ENCODE measurements around the gene FRAT2. TPM values are rescaled to one million over a fixed set of nuclear protein-coding genes. Genes with fewer than 3 reads are reported as not detected.

The FRAT2 gene
- polyA plus RNA-seq, 1 donor = 12.0 TPM

DNA sequence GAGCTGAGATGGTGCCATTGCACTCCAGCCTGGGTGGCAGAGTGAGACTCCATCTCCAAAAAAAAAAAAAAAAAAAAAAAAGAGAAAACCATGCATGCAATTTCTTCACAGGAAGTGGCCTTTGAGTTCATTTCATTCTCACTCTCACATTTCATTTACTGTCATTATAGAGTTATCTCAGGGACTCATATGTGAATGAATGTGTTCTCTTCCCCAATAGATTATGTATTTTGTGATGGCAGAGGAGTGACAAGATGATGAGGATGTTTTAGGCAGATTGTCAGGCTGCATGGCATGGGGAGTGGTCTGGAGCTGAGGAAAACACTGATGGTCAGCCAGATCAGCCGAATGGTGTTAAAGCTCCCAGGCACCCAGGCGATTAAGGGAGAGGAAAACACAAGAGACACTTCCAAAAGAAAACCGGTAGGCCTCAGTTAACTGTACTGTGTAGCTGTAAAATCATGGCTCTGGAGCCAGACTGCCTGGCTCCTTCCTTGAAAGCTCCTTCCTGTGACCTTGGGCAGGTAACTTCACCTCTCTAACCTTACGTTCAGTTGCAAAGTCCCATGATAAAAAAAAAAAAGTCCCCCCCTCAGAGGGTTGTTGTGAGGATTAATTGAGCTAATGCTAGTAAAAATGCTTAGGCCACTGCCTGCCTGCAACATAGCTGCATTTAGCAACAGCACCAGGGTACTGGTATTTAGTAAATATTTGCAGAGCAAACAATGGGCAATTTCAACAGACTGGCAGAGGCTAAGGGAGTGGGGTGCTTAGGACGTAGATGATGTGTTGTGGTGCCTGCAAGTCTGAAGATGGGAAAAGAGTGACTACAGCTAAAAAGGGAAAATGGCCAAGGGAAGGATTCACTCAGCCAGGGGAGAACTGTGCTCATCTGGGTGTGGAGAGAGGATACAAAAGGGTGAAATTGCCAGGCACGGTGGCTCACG lies 6.9 kb downstream of the FRAT2 start:
- DNase-seq = no peak

DNA sequence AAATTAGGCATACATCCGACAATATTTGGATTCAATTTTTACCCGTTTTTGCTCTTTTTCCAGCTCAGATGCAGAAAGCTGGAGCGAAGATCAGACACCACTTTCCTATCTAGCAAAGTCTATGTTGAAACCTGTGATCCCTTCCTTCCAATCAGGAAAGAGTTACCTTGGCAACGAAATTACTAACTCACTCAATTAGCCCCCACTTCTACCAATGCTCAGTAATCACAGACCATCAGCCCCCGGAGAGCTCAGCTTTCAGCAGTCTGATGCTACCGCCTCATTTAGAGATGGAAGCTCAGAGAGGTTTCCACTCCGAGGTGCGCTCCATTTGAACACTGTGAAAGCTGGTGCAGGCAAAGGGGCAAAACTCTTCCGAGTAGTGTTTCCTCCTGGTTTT lies 8.8 kb downstream of the FRAT2 start:
- no peak for DNase-seq

DNA sequence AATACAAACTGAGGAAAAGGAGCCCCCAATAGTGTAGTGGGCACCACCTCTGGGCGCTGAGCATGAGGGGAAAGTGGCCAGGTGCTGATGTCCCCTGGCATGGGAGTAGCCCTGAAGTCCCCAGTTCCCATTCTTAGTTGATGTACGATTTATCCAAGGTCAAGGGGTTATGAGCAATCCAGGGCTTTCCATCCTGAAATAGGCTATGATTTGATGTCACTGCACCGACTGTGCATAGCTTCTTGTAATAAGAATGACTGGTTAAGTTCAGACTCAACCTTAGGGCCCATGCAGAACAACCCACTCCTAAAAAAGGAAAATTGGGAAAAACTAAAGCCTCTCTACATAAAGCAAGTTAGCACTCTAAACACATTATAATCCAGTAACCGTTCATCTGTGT lies 11.0 kb downstream of the FRAT2 start:
- no peak for DNase-seq

DNA sequence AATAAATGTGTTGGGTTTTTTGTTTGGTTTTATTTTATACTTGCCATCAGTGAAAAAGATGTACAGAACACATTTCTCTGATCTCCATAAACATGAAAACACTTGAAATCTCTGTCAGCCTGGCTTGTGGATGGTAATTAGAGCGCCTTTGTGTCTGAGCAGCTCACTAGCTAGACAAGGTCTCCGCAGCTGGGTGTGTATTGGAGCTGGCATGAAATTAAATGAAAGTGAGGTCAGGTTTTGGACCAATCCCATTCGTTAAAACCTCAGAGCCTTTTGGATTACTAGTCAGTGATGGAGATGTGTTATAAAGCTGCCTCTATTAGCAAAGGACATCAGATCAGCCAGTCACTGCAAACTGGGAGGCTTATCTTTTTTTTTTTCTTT lies 12.7 kb downstream of the FRAT2 start:
- DNase-seq = no peak

DNA sequence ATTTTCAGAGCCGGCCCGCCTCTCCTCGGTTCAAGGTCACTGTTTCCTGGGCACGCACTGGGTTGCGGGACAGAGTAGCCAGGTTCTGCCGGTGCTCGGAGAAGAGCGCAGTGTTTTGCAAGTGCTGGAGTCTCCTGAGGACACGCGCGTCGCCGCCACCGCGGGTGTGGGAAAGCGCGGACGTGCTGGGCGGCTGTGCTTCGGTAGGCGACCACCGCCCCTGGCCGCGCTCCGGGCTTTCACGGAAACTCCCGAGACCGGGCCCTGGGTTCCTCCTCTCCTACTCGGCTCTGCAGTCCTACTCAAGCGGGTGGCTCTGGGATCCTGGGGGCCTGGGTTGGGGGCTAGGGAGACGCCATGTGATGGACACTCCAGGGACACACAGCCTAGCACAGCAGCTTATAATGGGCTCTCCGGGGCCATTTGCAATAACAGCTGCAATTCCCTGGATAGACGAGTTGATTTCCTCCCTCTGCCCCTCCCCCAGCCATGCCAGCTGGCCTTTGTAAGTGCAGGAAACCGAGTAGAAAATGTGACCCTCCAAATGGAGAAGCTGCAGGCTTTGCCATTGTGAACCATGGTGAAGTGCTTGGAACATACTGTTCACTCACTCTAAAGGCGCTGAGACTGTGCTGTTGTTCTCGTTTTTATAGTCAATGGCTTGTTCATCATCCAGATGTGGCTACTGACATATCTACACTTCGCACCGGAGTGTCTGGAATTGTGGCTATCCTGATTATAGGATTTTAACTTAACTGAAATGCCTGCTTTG lies 13.3 kb downstream of the FRAT2 start:
- peak; percentile 55 for DNase-seq

DNA sequence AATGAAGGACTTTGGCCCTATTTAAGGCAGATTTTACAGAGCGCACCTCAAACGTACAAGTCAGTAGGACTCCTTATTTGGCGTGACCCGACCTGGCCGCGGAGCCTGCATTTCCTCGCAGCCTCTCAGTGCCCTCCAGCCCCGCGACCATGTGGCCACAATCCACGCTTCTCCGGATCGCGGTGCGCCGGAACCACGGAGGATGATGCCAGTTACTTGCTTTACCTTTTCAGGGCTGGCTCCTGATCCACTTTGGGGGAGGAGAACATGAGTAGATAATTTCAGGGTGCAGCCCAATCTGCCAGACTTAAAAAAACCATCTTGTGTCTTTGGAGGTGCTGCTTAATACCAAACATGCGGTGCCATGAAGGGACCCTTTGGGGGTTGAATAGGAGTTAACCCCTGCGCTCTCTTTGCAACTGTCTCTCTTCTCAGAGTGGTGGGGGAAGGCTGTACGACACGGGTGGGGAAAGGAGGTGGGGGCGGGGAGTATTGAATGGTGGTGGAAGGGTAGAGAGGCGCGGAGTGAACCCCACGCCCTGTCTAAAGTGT lies 14.0 kb downstream of the FRAT2 start:
- DNase-seq = no peak

DNA sequence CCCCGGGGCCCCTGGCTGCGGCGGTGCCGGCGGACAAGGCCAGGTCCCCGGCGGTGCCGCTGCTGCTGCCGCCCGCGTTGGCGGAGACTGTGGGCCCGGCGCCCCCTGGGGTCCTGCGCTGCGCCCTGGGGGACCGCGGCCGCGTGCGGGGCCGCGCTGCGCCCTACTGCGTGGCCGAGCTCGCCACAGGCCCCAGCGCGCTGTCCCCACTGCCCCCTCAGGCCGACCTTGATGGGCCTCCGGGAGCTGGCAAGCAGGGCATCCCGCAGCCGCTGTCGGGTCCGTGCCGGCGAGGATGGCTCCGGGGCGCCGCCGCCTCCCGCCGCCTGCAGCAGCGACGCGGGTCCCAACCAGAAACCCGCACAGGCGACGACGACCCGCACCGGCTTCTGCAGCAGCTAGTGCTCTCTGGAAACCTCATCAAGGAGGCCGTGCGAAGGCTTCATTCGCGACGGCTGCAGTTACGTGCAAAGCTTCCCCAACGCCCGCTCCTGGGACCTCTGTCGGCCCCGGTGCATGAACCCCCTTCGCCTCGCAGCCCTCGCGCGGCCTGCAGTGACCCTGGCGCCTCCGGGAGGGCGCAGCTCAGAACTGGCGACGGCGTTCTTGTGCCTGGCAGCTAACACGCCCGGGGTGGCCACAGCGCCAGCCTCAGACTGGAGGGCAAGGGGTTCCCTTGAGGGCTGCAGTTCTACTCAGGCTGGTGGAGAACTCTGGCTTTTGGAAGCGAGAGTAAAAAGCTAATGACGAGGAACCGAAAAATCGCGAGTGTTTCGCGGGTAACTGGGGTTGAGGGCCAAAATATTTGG lies 14.7 kb downstream of the FRAT2 start:
- peak; percentile 33 for DNase-seq

DNA sequence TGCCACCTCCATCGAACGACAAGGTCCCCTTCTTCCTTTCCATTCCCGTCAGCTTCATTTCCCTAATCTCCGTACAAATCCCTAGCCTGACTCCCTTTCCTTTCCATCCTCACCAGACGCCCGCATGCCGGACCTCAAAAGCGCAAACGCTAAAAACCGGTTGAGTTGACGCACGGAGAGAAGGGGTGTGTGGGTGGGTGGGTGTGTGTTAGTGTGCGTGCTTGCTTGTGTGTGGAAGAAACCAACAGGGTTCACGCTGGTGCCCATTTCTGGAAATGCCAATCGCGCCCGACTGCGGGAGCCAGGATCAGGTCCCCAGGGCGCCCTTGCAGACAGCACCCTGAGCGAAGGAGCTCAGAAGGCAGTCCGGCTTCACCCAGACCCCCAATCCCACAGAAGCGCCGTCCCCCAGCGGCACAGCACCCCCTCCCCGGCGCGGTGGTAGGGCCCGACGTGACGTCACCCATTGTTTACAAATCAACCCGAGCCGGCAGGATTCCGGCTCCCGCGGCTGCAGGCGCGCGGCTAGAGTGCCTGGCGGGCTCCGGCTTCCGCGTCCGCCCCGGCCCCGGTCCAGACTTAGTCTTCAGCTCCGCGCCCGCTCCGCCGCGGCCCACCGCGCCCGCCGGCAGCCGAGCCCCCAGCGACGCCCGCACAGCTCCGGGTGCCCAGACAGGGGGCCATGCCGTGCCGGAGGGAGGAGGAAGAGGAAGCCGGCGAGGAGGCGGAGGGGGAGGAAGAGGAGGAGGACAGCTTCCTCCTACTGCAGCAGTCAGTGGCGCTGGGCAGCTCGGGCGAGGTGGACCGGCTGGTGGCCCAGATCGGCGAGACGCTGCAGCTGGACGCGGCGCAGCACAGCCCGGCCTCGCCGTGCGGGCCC lies 15.5 kb downstream of the FRAT2 start, which contains the start of gene FRAT1:
TSS of gene FRAT1 (plus strand) at position 500 of the 880 bp plus-strand sequence. CDS start at position 683, 183 bp downstream.
- peak; percentile 87 for DNase-seq

DNA sequence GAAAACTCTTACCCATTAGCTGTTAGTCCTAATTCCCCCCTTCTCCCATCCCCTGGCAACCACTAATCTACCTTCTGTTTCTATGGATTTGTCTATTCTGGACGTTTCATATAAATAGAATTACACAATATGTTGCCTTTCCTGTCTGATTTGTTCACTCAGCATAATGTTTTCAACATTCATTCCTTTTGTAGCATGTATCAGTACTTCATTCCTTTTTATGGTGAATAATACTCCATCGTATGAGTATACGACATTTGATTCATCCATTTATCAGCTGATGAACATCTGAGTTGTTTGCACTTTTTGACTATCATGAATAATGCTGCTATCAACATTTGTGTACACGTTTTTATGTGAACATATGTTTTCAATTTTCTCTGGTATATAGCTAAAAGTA lies 19.9 kb downstream of the FRAT2 start:
- no peak for DNase-seq

DNA sequence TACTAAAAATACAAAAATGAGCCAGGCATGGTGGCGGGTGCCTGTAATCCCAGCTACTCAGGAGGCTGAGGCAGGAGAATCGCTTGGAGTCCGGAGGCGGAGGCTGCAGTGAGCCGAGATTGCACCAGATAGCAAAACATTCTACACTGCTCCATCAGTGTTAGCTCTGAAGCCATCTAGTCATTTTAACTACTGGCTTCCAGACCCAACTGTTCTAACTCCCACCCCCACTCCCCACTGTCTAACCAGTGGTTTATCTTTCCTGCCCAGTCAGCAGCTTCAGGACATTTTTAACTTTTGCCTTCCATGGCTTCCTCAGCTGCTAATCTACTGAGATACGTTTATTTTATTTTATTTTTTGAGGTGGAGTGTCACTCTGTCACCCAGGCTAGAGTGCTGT lies 21.6 kb downstream of the FRAT2 start:
- DNase-seq = no peak

DNA sequence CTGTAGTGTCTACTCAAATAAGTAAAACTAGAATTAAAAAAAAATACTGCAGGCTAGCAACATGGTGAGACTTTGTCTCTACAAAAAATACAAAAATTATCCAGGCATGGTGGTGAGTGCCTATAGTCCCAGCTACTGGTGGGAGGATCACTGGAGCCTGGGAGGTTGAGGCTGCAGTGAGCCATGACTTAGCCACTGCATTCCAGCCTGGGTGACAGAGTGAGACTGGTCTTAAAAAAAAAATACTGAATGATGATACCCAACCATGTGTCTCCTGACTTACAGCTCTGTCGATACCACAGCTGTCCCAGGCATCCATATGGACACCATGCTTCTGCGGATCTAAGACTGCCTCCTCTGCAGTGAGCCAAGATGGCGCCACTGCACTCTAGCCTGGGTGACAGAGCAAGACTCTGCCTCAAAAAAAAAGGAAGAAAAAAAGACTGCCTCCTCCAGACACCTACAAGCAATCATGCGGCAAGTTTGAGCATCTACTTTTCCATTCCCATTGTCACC lies 23.4 kb downstream of the FRAT2 start:
- no peak for DNase-seq

DNA sequence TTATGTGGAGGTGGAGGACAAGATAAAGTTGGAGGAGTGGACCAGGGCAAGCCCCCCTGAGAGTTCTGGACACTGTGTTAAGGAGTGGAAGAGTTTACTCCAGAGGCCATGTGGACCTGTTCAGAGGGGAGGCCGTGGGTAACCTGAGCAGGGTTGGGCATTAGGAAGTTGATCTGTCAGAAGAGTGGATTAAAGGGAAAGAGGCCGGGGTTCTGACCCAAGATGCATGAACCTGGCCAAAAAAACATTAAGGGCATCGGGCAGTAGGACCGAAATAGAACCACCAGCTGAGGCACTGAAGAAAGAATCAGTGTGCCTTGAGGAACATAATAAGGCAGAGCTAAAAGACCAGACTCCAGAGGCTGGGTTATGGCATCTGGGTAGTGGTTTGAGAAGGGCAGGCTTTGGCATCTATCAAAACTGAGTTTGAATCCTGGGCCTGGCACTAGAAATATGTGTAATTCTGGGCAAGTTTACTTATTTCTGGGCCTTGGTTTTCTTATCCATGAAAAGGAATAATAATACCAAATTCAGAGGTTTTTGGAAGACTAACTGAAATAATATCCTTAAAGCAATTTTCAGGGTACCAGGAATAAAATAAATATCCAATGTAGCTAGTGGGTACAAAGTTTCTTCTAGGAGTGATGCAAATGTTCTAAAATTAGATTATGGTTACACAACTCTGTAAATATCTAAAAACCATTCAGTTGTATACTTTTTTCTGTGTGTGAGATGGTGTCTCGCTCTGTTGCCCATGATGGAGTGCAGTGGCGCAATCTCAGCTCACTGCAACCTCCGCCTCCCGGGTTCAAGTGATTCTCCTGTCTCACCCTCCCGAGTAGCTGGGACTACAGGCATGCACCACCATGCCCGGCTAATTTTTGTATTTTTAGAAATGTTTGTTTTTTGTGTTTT lies 26.4 kb downstream of the FRAT2 start:
- no peak for DNase-seq

DNA sequence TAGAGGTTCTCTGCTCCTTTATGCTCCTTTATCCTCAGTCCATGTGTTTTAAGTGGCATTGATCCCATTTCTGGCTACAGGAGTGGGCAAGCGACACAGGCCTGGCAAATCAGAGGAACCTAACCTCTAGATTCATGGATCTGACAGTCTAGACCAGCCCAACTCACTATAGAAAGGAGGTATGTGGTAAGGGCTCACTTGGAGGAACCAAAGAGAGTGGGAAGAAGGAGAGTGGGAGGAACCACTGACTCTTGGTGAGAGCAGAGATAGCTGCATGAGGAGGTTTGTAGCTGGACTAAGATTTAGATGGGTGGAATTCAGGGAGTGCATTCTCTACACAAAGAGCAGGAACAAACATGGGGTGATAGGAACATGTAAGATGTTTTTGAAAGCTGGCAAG lies 27.1 kb downstream of the FRAT2 start:
- no peak for DNase-seq

DNA sequence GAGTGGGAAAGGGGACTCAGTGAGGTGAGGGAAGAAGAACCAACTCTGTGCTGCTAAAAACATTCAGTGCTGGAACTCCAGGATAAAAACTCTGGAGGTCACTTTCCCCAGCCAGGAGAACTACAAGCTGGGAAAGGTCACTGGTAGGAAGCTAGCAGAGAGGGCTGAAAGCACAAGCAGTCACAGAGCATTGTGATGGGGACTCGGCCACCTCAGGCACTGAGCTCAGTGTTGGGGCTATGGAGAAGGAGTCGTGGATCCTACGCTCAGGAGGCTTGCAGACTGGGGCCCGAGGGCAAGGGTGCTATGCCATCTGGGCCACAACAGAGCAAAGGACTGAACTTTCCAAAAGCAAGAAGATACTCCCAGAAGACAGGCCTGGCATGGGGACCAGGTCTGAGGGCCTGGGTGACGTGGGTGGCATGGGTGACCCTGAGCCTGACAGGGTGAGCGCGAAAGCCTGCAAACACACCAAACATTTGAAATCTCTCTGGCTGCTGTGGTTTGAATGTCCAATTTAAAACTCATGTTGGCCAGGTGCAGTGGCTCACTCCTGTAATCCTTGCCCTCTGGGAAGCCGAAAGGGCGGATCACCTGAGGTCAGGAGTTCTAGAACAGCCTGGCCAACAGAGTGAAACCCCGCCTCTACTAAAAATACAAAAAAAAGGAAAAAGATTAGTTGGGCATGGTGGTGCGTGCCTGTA lies 32.3 kb downstream of the FRAT2 start:
- no peak for DNase-seq

DNA sequence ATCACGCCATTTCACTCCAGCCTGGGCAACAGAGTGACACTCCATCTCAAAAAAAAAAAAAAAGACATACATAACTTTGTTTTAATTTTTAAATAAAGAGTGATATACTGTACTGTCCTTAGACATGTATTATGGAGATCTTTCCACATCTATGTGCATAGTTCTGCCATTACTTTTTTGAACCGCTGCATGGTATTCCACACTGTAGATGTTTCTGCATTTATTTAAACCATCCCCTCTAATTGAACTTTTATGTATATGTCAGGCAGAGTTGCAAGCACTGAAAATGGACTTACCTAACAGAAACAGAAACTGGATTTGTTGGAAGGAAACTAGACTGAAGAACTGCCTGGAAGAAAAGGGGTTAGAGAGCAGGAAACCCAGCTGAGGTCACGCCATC lies 33.5 kb downstream of the FRAT2 start:
- DNase-seq = no peak

DNA sequence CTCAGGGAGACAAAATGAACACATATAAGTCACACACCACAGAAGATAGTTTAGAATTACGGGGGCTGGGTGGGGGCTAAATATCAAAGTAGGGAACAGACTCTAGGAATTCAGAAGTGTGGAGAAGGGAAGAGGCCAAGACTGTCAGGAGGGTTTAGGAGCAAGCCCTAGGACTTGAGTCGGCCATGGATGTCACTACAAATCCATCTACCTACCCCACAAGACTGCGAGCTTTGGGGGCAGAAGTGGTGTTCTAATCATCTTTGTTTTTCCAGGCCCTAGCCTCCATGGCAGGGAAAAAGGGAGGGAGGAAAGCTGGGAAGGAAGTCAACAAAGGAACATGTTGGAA lies 36.3 kb downstream of the FRAT2 start:
- no peak for DNase-seq

DNA sequence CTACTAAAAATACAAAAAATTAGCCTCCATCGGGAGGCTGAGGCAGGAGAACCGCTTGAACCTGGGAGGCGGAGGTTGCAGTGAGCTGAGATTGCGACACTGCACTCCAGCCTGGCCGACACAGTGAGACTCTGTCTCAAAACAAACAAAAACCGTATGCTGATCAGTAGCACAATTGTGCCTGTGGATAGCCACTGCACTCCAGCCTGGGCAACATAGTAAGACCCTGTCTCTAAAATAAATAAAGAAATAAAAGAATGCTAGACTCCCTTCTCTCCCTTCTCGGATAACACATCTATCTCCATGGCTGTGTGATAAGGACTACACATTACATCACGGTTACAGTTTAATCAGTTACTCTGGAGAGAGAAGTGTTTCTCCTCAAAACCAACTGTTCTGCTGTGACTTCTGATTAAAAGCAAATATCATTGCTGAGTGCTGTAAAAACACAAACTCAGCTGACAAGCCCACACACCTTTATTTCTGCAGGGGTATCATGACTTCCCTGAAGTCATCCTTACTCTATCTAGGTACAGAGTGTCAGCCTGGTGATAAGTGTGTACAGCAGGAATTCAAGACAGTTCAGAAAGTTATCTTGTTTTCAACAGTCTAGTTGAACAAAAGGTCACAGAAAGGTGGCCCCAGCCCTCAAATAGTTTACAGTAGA lies 36.8 kb downstream of the FRAT2 start:
- no peak for DNase-seq

DNA sequence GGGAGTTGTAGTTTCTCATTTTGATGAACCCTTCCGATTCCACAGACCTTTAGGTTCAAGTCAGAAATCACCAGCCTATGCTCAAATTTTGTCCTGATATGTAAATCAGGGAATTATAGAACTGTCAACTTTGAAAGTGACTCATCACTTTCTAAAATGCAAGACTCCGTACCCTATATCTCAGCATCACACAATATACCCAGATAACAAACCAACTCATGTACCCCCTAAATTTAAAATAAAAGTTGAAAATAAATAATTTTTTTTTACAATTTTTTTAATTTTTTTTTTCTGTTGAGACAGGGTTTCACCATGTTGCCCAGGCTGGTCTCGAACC lies 41.7 kb downstream of the FRAT2 start:
- DNase-seq = no peak

Data from left kidney (tissue), 2 donors.